Stomach (tissue), 4 donors: Measurements from ENCODE around the gene PKLR.

Source experiments
- POLR2A ChIP-seq, 4 donors: fragments of 450-650 bp; IDR thresholded peaks; one replicate each; pipeline ENCODE4 v1.6.1; 2016; ENCODE audit warnings: antibody characterized with exemption in 4 of 4, control low read depth in 2 of 4, mild to moderate bottlenecking in 1 of 4, moderate library complexity in 1 of 4
- POLR2AphosphoS5 ChIP-seq, 3 donors: sonication (generic); formaldehyde crosslinking; IDR thresholded peaks; one replicate each; pipeline ENCODE4 v1.6.1; 2016; ENCODE audit warnings: antibody characterized with exemption in 3 of 3
- TF ChIP-seq, protein P1 (sequence below), 7 experiments: fragments of 450-650 bp in 4 of 7; fragments of 200-600 bp in 3 of 7; sonication (generic) in 3 of 7; IDR thresholded peaks; one replicate each; pipeline ENCODE4 v1.5.1; 2016 to 2019; ENCODE audit warnings: antibody characterized with exemption in 7 of 7, control low read depth in 2 of 7, mild to moderate bottlenecking in 1 of 7

DNA sequence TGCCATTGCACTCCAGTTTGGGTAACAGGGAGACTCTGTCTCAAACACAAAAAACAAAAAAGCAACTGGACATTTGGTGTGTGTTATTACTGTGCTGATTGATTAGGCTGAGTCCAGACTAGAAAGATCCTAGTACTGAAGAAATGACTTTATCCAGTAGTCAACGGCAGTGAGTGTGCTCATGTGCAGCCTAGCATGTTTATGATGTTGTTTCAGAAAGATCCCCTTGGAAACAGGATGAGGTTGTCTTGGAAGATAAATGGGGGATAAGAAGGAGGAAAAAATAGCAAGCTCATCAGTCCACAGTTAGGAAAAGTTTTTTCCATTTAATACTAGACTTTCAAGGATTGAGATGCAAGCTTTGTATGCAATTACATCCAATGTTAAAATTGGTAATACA is 33.7 kb upstream of the PKLR start:
- no peak for TF ChIP-seq POLR2A (IDR thresholded peaks at IDR 0.05)
- TF ChIP-seq, protein P1, sequence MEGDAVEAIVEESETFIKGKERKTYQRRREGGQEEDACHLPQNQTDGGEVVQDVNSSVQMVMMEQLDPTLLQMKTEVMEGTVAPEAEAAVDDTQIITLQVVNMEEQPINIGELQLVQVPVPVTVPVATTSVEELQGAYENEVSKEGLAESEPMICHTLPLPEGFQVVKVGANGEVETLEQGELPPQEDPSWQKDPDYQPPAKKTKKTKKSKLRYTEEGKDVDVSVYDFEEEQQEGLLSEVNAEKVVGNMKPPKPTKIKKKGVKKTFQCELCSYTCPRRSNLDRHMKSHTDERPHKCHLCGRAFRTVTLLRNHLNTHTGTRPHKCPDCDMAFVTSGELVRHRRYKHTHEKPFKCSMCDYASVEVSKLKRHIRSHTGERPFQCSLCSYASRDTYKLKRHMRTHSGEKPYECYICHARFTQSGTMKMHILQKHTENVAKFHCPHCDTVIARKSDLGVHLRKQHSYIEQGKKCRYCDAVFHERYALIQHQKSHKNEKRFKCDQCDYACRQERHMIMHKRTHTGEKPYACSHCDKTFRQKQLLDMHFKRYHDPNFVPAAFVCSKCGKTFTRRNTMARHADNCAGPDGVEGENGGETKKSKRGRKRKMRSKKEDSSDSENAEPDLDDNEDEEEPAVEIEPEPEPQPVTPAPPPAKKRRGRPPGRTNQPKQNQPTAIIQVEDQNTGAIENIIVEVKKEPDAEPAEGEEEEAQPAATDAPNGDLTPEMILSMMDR (IDR thresholded peaks at IDR 0.05): no peak
- no peak for TF ChIP-seq POLR2AphosphoS5 (IDR thresholded peaks at IDR 0.05)
